OCI-LY1 (cell line): ENCODE data around the gene OPRM1.

Experiments
- H2AFZ ChIP-seq: fragments of 200-600 bp; sonication (generic), shearing (Covaris generic); 2 replicates; pipeline ENCODE4 v1.6.0; 2014; ENCODE audit warnings: antibody characterized with exemption, mild to moderate bottlenecking, low read length
- H3F3A ChIP-seq: fragments of 200-600 bp; sonication (generic), shearing (Covaris generic); 2 replicates; pipeline ENCODE4 v1.6.0; 2014; ENCODE audit warnings: mild to moderate bottlenecking, antibody characterized with exemption, low read length, moderate library complexity; ENCODE audit not compliant: insufficient read depth
- H3K27ac ChIP-seq: fragments of 200-600 bp; sonication (generic); 2 replicates; pipeline ENCODE4 v1.5.1; 2014; ENCODE audit warnings: low read length, mixed run types, mild to moderate bottlenecking, low read depth; ENCODE audit not compliant: poor library complexity, severe bottlenecking
- H3K27me3 ChIP-seq: fragments of 200-600 bp; sonication (generic); 2 replicates; pipeline ENCODE4 v1.6.0; 2014; ENCODE audit warnings: antibody characterized with exemption, mild to moderate bottlenecking, low read length, moderate library complexity; ENCODE audit not compliant: insufficient read depth
- H3K36me3 ChIP-seq: fragments of 200-600 bp; sonication (generic); 2 replicates; pipeline ENCODE4 v1.6.1; 2014; ENCODE audit warnings: mild to moderate bottlenecking, antibody characterized with exemption, low read length, moderate library complexity, mixed read lengths; ENCODE audit not compliant: insufficient read depth
- H3K4me1 ChIP-seq: fragments of 200-600 bp; sonication (generic); 2 replicates; pipeline ENCODE4 v1.5.1; 2014; ENCODE audit warnings: mild to moderate bottlenecking, low read length, moderate library complexity; ENCODE audit not compliant: insufficient read depth, severe bottlenecking
- H3K4me2 ChIP-seq: fragments of 200-600 bp; sonication (generic), shearing (Covaris generic); 2 replicates; pipeline ENCODE4 v1.6.1; 2014; ENCODE audit warnings: low read length
- H3K4me3 ChIP-seq: fragments of 200-600 bp; sonication (generic); 2 replicates; pipeline ENCODE4 v1.5.1; 2014; ENCODE audit warnings: low read length, low read depth, mild to moderate bottlenecking, mixed read lengths; ENCODE audit not compliant: poor library complexity, severe bottlenecking
- H3K79me2 ChIP-seq: fragments of 200-600 bp; shearing (Covaris generic); 2 replicates; pipeline ENCODE4 v1.6.1; 2016; ENCODE audit warnings: mixed run types, low read length, mixed read lengths; ENCODE audit not compliant: insufficient read depth
- H3K9ac ChIP-seq: fragments of 200-600 bp; sonication (generic), shearing (Covaris generic); 2 replicates; pipeline ENCODE4 v1.6.1; 2014; ENCODE audit warnings: mild to moderate bottlenecking, low read length, mixed read lengths
- H3K9me2 ChIP-seq: fragments of 200-600 bp; sonication (generic), shearing (Covaris generic); 2 replicates; pipeline ENCODE4 v1.6.1; 2014; ENCODE audit warnings: low read depth, mild to moderate bottlenecking, low read length, mixed read lengths
- H3K9me3 ChIP-seq: fragments of 200-600 bp; shearing (Covaris generic); 2 replicates; pipeline ENCODE4 v1.6.1; 2014; ENCODE audit warnings: low read length, mixed read lengths
- H4K20me1 ChIP-seq: fragments of 200-600 bp; sonication (generic), shearing (Covaris generic); 2 replicates; pipeline ENCODE4 v1.6.0; 2016; ENCODE audit warnings: mild to moderate bottlenecking, low read length; ENCODE audit not compliant: insufficient read depth
- CTCF ChIP-seq: fragments of 200-600 bp; sonication (generic), shearing (Covaris generic); IDR thresholded peaks from 2 replicates; pipeline ENCODE4 v1.5.1; 2017; ENCODE audit warnings: mild to moderate bottlenecking, antibody characterized with exemption, low read length, moderate library complexity, mixed read lengths
- EZH2 ChIP-seq: fragments of 200-600 bp; sonication (generic), shearing (Covaris generic); IDR thresholded peaks from 2 replicates; pipeline ENCODE4 v1.8.0; 2017; ENCODE audit warnings: borderline replicate concordance, mixed run types, mild to moderate bottlenecking, antibody characterized with exemption, low read length, moderate library complexity, mixed read lengths

Gene OPRM1

GRCh38 chr6:154232013-154232910, 193.2 kb downstream of the OPRM1 start:
- H3K4me2 ChIP-seq: no peak overlapping the region
- H3K79me2 ChIP-seq: no peaks in the 10 kb centered on the region
- no peaks in the 10 kb centered on the region for H3F3A ChIP-seq
- H3K4me3 ChIP-seq: no peak overlapping the region
- H3K9me3 ChIP-seq: no peaks in the 10 kb centered on the region
- TF ChIP-seq EZH2 (no peak), CTCF (no peak)
- H3K27ac ChIP-seq: no peak overlapping the region
- no peak overlapping the region for H3K9ac ChIP-seq
- no peaks in the 10 kb centered on the region for H3K36me3 ChIP-seq
- H3K4me1 ChIP-seq: no peaks in the 10 kb centered on the region
- H3K9me2 ChIP-seq: no peaks in the 10 kb centered on the region
- no peaks in the 10 kb centered on the region for H3K27me3 ChIP-seq
- no peak overlapping the region for H2AFZ ChIP-seq
- no peaks in the 10 kb centered on the region for H4K20me1 ChIP-seq

DNA sequence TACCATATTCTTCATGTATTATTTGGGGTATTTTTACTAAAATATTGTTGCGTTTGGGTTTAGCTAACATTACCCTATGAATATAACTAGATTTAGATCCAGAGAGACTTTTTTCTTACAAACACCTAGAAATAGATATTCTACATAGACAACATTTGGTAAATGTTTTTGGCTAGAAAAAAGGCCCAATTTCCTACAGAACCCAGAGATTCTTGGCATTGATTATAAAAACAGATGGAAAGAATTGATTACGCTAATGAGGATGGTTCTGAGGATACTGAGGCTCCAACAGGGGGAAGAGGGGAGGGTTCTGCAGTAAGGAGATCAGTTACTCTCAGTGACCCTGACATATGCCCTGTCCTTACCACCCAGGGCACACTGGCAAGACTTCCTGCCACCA, 194.3 kb downstream of the OPRM1 start:
- TF ChIP-seq CTCF: no peak
- no peak for TF ChIP-seq EZH2

GRCh38 chr6:154234019-154234772, 195.2 kb downstream of the OPRM1 start:
- no peaks in the 10 kb centered on the region for H3F3A ChIP-seq
- H3K4me3 ChIP-seq: no peak overlapping the region
- no peak overlapping the region for H2AFZ ChIP-seq
- H3K9ac ChIP-seq: no peak overlapping the region
- H3K27me3 ChIP-seq: no peaks in the 10 kb centered on the region
- TF ChIP-seq EZH2 (no peak), CTCF (no peak)
- H3K36me3 ChIP-seq: no peaks in the 10 kb centered on the region
- H3K27ac ChIP-seq: no peak overlapping the region
- no peak overlapping the region for H3K4me2 ChIP-seq
- H3K4me1 ChIP-seq: no peaks in the 10 kb centered on the region
- H3K9me3 ChIP-seq: no peaks in the 10 kb centered on the region
- H3K9me2 ChIP-seq: no peaks in the 10 kb centered on the region
- H3K79me2 ChIP-seq: no peaks in the 10 kb centered on the region
- H4K20me1 ChIP-seq: no peaks in the 10 kb centered on the region

More for the DNA sequence above, 194.3 kb downstream of the OPRM1 start:
- no peaks in the 10 kb centered on the region for H4K20me1 ChIP-seq
- no peaks in the 10 kb centered on the region for H3K4me1 ChIP-seq
- H3K9me2 ChIP-seq: no peaks in the 10 kb centered on the region
- no peaks in the 10 kb centered on the region for H3K79me2 ChIP-seq
- no peak overlapping the region for H3K4me3 ChIP-seq
- no peak overlapping the region for H2AFZ ChIP-seq
- no peaks in the 10 kb centered on the region for H3F3A ChIP-seq
- H3K27ac ChIP-seq: no peak overlapping the region
- no peak overlapping the region for H3K4me2 ChIP-seq
- H3K36me3 ChIP-seq: no peaks in the 10 kb centered on the region
- no peak overlapping the region for H3K9ac ChIP-seq
- H3K27me3 ChIP-seq: no peaks in the 10 kb centered on the region
- H3K9me3 ChIP-seq: no peaks in the 10 kb centered on the region
